Choroid plexus epithelial cell (primary cell): ENCODE data around the gene FOXK1.
"Not testable (repeated sequence)": the region's sequence is repeated elsewhere in the genome, so short reads cannot be mapped to it uniquely, and the experiment has no call there.

Source experiments
- DNase-seq: peaks from one replicate; pipeline ENCODE4 v3.0.0-alpha.2; 2010; ENCODE audit warnings: low read depth
- H3K4me3 ChIP-seq: 2 replicates; pipeline ENCODE4 v1.5.1; 2011; ENCODE audit warnings: low read depth, mild to moderate bottlenecking, control low read depth, low read length, moderate library complexity
- CTCF ChIP-seq: conservative IDR thresholded peaks from 2 replicates; pipeline ENCODE4 v1.5.1; 2011; ENCODE audit warnings: low read depth, mild to moderate bottlenecking, control low read depth, inconsistent platforms, low read length, moderate library complexity

The FOXK1 gene

GRCh38 chr7:4801839-4802231, 119.7 kb downstream of the FOXK1 start:
- DNase-seq = no peak
- TF ChIP-seq CTCF = no peak
- no peak overlapping the region for H3K4me3 ChIP-seq

GRCh38 chr7:4802577-4802976, 120.5 kb downstream of the FOXK1 start:
- DNase-seq, H3K4me3 ChIP-seq: not testable (repeated sequence)

- no peak overlapping the region for H3K4me3 ChIP-seq
Measured at GRCh38 chr7:4803397-4804241, 121.5 kb downstream of the FOXK1 start.

GRCh38 chr7:4805110-4805983, 123.3 kb downstream of the FOXK1 start:
- no peak for DNase-seq
- no peak for TF ChIP-seq CTCF
- H3K4me3 ChIP-seq = no peak overlapping the region

More at GRCh38 chr7:4803397-4804241, 121.5 kb downstream of the FOXK1 start:
- no peak for DNase-seq
- TF ChIP-seq CTCF = no peak

- H3K4me3 ChIP-seq = no peak overlapping the region
- DNase-seq = no peak
- TF ChIP-seq CTCF = no peak
Measured at GRCh38 chr7:4805984-4806300, 123.8 kb downstream of the FOXK1 start.

GRCh38 chr7:4806983-4807597, 125.0 kb downstream of the FOXK1 start:
- no peak for TF ChIP-seq CTCF
- no peak for DNase-seq
- no peak overlapping the region for H3K4me3 ChIP-seq

GRCh38 chr7:4807598-4808016, 125.5 kb downstream of the FOXK1 start:
- H3K4me3 ChIP-seq = no peak overlapping the region
- DNase-seq = no peak
- no peak for TF ChIP-seq CTCF
